ENCODE results near the gene NTMT2.

DNA sequence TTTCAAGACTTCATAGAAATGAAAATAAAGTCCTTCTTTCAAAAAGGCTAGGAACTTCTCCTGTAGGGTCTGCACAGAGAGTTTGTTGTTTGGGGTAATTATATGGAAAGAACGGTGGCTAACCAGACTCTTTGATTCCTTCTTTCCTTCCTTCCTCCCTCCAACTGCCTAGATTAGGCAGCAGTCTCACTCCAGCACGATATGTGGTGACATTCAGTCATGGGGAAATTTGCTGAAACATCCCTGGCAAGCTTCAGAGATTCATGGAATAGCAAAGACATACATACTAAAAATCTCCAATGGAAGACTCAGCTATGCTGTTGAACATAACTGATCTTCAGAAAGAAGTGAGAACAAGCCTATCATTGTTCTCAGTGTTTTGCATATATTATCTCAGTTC, 4.3 kb downstream of the NTMT2 start:
- TF ChIP-seq, protein P1, sequence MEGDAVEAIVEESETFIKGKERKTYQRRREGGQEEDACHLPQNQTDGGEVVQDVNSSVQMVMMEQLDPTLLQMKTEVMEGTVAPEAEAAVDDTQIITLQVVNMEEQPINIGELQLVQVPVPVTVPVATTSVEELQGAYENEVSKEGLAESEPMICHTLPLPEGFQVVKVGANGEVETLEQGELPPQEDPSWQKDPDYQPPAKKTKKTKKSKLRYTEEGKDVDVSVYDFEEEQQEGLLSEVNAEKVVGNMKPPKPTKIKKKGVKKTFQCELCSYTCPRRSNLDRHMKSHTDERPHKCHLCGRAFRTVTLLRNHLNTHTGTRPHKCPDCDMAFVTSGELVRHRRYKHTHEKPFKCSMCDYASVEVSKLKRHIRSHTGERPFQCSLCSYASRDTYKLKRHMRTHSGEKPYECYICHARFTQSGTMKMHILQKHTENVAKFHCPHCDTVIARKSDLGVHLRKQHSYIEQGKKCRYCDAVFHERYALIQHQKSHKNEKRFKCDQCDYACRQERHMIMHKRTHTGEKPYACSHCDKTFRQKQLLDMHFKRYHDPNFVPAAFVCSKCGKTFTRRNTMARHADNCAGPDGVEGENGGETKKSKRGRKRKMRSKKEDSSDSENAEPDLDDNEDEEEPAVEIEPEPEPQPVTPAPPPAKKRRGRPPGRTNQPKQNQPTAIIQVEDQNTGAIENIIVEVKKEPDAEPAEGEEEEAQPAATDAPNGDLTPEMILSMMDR (IDR thresholded peaks at IDR 0.05): no peak
- no peak for TF ChIP-seq POLR2A (IDR thresholded peaks at IDR 0.05)
